Placental epithelial cell (primary cell): ENCODE data around the gene PCBD1. TPM values are rescaled to one million over a fixed set of nuclear protein-coding genes. Genes with fewer than 3 reads are reported as not detected.

Experiments used
- total RNA-seq: library from RNA; depleted of rRNA; stranded (reverse); fragments of >200 nt; gene quantifications from 2 replicates; pipeline ENCODE4 v1.2.3, GENCODE V29; 2012

Gene PCBD1
- total RNA-seq: 8.6 and 15.4 TPM in 2 replicates

GRCh38 chr10:70887804-70888800 lies at the start of gene PCBD1:
Gene PCBD1, minus strand, starts transcription at chr10:70888565. Its CDS starts 32 bp downstream, at chr10:70888533.

Other genes with a start within 250 kb of the PCBD1 start
- under 0.01 TPM in 1 of 2 replicates, not detected in the other for gene ADAMTS14, start 216.1 kb downstream of the PCBD1 start, total RNA-seq
- not detected in 2 replicates for gene TBATA, start 103.2 kb downstream of the PCBD1 start, total RNA-seq
- gene SGPL1, start 72.6 kb downstream of the PCBD1 start, total RNA-seq: 39.7 and 49.7 TPM in 2 replicates